ENCODE results near the gene TTC29.

GRCh38 chr4:146814750-146815149 is 130.9 kb downstream of the TTC29 start:
- TF ChIP-seq NR2C2 (CRISPR knock-in tag; IDR thresholded peaks at IDR 0.05) (no peak), ELF4 (CRISPR knock-in tag; IDR thresholded peaks at IDR 0.05; ENCODE audit: low read depth) (no peak), MAX (CRISPR knock-in tag; IDR thresholded peaks at IDR 0.05) (no peak), CTCF (IDR thresholded peaks at IDR 0.05) (no peak), CREB1 (CRISPR knock-in tag; IDR thresholded peaks at IDR 0.05) (no peak), SMAD4 (CRISPR knock-in tag; IDR thresholded peaks at IDR 0.05) (no peak), ESRRA (CRISPR knock-in tag; IDR thresholded peaks at IDR 0.05; ENCODE audit: borderline replicate concordance) (no peak)
